Brain pericyte (primary cell): ENCODE measurements around the gene CCDC85C.

Experiments used
- DNase-seq: peaks from one replicate; pipeline ENCODE4 v3.0.0-alpha.2; 2012; ENCODE audit warnings: low read depth, low spot score

CCDC85C gene

DNA sequence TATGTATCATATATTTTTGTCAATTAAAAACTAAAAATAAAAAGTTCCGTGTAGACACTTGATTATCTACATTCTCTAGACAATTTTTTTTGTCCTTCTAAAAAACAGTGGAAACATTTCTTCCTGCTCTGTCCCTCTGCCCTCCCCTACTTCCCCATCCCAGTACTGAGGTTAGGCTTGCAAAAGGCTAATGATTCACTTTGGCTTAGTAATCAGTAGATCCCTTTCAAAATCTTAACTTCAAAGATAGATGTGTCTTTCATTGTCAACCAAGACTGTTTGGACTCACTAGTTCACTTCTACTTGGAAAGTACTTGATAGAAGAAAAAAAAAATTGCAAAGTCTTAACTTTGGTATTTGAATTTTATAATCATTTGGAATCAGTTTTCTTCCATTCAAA lies 127.1 kb downstream of the CCDC85C start:
- no peak for DNase-seq

DNA sequence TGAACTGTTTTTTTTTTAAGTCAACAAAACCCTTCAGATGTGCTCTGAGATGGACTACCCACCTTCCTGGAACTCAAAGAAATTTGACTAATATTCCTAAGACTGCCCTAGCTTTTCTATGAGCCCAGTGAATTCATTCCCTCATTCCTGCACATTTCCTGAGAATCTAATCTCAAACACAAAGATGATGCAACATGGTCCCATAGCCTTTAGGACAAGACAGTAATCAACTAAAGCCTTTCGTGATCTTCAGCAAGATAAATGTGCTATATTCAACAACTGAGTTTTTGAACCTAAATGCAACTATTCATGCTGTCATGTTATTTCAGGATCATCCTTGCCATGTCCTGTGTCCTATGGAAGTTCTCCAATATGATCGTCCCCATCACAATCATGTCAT lies 128.3 kb downstream of the CCDC85C start:
- DNase-seq, result no peak

DNA sequence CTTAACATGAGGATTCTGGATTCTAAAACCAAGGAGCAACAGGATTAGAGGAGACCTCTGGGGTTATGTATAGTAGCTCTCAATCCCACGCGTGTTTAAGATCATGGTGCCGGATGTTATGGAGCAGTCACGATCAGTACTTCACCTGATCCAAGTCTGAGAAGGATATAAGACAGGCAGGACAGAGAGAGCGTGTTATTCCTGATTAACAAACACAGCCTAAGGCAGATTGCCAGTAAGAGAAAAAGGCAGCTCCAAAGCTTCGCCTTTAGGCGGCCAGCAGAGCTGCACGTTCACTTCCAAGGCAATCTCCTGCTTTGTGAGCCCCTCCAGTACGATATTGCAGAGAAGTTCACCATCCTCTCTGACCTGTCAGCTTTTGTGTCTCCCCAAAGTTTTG lies 128.8 kb downstream of the CCDC85C start:
- no peak for DNase-seq

DNA sequence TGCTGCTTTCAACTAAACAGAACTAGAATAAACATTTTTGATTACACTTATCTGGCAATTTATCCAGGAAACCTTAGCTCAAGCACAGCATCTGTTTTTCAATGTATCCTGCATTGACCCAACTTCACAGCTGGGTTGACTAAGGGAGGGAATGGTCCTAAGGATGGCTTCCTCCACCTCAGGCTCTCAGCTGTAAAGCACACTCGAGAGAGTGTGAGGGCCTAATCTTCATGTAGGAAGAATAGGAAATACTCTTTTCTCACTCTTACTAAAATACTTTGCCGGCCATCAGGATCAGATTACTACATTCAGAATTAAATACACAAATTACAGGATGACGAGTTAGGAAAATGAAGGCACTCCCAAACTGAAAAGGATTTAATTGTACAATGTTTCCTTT lies 130.5 kb downstream of the CCDC85C start:
- DNase-seq, result no peak

DNA sequence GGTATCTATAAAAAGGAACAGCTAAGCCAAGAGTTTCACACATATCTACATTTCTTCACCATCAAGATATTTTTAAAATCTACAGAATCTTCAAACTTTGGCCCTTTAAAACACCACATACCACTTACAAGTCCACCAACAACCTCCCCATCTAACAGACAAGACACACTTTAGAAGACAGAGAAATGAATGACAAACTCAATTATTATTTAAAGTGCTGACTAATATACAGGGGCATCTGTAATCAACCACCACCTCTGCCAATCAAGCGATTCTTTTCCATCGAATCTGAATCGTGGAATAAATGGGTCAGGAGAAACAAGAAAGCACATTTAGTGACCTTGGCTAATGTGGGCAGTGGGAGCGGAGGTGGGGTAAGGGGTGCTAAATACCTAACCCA lies 131.1 kb downstream of the CCDC85C start:
- no peak for DNase-seq

DNA sequence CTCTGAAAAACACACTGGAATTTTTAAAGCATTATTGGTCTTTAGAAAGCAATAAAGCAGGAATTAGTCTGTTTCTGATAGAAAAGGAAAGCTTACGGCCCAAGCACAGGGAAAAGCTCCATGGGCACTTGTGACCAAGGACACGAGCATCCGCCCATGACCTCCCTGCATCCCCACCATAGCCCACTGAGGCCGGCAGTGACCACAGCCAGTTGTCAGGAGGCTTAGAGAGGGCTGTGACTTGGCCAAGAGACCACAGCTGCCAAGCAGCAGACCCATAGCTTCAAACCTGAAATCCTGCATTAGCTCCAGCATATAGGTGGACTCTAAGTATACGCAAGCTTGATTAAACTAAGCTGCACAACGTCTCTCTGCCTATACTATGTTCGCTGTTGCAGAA lies 132.3 kb downstream of the CCDC85C start:
- no peak for DNase-seq

DNA sequence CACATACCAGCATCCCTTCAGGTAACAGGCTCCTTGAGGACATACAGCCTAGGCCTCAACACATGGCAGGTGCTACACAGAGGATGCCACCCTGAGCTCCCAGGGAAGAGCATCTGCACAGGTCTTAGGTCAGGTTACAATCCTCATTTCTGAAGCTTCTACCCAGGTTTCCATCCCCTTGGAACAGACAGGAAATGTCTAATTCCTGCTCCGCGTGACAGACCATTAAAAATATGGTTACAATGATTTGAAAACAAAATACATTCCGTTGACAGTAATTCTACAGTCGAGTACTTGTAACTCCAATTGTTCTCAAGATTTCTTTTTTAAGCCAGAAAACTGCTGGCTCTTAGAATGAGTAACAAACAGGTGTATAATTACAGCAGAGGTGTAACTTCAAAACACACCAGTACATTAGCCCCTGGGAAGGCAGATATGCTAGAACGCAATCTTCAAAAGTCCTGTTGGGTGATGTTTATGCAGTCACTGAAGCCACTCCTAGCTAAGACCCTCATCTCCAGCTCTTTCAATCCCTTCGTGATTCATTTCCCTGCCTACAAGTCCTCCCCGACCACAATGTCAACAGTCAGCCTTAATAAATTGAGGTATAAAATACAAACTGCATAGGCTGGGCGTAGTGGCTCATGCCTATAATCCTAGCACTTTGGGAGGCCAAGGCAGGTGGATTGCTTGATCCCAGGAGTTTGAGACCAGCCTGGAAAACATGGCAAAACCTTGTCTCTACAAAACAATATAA lies 135.0 kb downstream of the CCDC85C start:
- DNase-seq, result no peak

DNA sequence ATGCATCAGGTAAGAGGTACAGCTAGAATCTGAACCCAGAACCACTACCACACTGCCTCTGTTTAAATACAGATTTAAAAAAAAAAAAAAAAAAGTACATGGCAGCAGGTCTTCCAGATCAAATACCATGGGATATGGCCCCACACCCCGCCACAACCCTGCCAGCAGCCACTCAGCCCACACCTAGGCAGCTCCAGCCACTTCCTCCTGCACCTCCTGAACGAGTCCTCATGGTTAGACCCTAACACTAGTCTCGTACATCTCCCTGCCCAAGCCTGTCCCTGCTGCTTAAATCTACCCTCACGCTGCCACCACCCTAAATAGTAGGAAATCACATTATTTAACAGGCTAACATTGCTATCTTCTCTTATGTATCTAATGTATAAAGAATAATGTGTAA lies 135.9 kb downstream of the CCDC85C start:
- no peak for DNase-seq

DNA sequence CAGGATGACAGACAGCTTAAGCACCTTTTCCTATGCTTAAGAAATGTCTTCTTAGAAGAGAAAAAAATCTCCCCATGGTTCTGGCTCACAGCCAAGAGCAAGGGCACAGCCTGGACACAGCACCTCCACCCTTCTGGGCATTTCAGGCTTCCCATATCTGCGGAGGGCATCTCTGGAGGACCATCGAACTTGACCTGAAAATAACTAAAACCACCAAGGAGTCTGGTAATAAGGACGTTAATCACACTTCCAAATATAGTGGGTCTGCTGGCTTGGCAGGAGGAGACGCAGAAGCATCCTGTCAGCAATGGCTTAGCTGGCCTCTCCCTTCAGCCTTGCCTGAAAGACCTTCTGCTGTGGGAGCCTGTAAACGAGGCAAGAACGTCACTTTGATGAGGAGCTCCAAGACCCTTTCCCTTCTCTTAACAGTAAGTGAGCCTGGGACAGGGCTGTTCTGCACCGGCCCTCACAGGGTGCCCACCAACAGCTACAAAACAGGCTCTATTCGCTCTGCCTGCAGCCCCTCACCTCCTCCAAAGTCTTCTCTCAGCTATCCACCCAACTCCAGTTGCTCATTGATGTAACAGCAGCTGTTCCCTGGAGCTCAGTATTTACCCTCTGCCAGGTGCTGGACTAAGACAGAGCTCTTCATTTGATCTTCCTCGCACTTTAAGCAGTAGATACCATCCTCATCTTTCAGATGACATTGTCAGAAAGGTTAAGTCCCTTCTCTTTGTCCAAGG lies 136.5 kb downstream of the CCDC85C start:
- DNase-seq, result no peak

DNA sequence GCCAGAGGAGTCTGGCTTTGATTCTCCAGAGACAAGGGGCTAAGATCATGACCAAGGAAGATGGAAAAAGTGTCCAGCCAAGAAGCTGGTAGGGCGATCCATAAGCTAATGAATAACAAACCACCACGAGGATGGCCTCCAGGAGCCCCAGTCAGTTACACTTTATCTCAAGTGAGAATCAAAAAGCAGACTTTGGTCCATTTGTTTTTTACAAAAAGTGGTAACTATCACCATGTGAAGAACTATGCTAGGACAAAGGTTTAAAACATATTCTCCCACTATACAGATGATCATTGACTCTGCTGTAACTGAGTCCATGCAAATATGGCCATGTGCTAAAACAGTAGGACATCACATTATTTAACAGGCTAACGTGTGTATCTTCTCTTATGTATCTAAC lies 137.2 kb downstream of the CCDC85C start:
- no peak for DNase-seq

DNA sequence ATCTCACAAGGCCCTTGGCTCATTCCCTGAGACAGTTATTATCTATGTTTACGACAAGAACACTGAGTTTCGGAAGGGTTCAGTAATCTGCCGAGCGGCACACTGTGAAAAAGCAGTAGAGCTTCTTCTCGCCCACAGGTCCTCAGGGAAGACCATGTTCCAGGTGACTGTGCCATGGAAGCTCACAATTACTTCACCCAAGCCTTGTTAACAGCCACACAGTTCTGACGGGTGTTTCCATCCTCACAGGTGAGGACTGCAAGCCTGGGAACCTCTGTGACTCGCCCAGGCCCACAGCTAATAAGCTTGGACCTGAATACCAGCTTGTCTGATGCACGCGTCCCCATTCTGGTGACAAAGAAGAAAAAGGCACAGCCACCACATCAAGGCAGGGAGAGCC lies 138.7 kb downstream of the CCDC85C start:
- DNase-seq, result no peak

DNA sequence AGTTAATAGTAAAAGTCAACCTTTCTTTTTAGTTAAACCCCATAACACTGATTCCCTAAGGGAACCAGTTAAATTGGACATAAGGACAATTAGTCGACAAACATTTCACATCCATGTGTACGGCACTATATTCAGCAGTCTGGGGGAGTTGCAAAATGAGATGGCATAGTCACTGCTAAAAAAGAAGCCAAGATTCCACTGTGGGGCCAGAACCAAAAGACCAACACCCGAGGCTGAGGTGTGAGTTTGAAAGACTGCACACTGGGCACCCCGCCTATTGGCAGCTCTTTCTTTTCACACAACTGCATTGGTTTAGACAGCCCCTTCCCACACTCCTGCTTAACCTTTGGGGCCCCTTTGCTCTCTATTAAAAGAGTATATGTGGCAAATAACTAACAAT lies 140.0 kb downstream of the CCDC85C start:
- no peak for DNase-seq

DNA sequence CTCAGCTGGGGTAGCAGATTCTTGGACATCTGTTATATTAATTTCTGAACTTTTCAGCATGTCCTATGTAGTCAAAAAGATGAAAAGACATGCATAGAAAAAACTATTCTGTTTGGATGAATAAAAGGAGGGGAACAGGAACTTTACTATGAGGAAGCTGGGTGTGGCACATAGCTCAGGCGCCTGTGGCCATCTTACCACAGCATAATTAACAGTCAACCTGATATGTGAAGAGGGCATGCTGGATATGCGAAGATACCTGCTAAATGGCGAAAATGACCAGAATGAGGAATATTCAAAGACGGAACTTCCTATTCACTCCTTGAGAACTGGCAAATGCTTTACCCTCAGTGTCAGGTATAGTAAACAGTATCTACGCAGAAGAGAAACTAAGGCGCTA lies 141.8 kb downstream of the CCDC85C start:
- DNase-seq, result no peak

DNA sequence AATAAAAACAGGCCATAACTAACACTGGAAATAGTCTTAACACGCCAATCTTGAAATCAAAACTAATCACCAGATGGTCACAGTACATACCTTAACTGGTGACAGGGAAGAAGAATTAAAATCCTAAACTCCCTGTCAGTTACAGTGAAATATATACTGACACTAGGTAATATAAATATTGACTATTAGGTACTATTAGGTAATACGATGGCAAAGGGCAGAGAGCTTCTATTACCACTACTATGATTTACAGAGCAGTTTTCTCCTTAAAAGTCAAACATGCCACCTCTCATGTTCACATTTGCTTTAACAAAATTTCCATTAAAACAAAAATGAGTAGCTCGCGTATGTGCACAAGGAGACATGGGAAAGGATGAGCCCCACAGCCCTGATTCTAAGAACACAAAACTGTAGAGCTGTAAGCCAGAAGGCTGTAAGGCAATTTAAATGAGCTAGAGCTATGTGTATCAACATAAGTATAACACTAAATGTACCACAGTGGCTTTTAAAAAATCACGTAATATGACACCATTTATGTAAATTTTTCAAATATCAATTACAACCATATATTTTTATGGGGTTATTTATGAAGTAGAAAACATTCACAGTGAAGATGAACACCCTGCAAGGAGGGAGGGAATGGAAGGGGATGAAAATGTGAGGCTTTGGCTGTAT lies 142.5 kb downstream of the CCDC85C start:
- DNase-seq, result no peak

DNA sequence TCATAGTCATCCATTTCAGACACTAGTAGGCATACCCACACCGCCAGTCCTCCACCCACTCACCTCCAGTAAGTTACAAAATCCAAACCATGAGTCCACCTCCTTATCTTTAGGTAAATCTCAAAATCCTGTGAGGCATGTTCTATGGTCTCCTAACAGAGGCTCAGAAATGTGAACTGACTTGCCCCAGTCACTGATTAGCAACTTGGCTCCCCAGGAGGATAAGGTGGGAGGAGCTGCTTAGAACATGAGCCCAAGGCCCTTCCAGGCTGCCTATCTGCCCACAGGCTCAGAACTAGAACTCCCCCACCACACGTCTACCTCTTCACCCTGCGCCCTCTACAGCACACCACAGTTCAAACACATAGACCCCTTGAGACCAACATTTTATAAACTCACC lies 143.2 kb downstream of the CCDC85C start:
- no peak for DNase-seq

DNA sequence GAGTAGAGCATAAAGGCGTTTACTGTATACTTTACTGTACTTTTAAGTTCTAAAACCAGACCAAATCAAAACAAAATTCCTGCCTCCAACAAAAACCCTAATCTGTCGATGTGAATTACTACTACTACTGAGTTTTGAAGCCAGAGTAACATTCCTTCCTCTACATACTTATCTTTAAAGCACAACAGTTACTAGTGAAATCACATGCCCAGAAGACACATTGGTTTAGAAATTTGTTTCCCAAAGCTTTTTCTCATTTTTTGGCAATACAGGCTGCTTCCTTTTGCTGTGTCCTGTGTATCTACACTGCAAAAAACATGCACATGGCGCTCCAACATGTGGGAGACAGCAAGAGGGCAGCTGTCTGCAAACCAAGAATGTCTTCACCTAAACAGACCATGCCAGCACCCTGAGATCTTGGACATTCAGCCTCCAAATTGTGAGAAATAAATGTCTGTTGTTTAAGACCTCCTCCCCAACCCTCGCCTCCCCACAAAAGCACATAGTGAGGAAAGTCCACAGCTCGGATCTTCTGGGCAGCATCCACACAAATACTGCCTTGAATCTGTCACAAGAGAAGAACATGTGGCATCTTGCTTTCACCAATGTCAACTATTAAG lies 144.4 kb downstream of the CCDC85C start:
- no peak for DNase-seq

DNA sequence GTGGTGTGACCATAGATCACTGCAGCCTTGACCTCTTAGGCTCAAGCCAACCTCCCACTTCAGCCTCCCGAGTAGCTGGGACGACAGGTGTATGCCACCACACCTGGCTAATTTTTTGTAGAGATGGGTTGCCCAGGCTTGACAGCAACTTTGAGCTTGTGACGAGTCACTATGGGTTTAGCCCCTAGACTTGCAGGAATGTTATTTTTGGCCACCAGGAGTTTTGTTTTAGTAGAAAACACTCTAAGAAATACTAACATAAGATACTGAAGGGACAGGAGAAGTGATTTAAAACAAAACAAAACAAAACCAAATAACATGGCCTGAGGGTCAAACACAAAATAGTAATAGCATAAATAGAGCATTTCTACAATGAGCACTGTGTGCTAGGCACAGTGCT lies 149.8 kb downstream of the CCDC85C start:
- DNase-seq, result no peak

DNA sequence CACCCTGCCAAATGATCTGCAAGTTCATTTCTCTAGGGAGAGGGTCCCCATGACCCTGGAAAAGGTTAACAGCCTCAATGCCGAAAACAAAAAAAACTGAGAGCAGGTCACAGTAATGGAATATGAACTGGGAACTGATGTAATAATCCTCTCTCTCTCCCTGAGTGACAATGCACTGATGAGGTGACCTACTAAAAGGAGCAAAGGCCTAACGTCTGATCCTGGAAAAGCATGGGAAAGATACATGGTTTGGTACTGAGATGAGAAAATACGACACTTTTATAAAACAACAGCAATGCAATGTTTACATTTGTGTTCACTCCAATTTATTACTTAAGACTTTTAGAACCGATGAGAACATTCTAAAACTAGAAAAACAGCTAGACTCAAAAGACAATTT lies 151.0 kb downstream of the CCDC85C start:
- no peak for DNase-seq

DNA sequence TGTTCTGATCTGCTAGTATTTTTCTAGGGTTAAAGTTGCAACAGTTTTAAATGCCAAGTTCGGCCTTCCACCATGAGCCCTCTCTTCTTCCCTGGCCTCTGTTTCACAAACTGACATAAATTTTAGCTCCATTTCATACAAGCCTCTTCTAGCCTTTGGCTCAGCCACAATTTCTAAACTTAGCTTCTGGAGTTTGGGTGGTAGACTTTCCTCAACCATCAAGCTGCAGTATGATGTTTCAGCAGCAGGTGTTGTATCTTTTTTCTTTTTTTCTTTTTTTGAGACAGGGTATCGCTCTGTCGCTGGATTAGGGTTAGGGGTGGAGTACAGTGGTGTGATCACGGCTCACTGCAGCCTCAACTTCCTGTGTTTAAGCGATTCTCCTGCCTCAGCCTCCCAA lies 152.8 kb downstream of the CCDC85C start:
- no peak for DNase-seq

DNA sequence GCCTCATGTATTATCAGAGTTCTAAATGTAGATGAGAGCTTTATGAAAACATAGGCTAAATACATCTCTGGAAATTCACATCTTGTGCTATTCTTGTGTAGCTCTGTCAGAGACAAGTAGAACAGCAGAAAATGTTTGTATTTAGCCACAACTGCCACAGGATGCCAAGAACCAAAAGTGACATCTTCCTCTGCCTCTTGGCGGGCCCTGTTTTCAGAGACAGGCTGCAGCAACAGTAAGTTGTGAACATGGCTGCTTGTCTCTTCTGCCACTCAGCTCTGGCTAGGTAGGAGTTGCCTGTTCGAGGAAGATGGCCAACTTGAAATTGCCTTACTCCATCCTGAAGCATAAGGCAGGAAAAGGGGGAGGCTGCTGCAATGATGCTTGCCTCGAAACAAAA lies 153.7 kb downstream of the CCDC85C start:
- DNase-seq, result no peak
